GM19455 (cell line): ENCODE measurements around the gene ENKUR.
A peak's percentile ranks its signal among the peaks of the same experiment; 100 is the strongest.
"Not testable (repeated sequence)": the region's sequence is repeated elsewhere in the genome, so short reads cannot be mapped to it uniquely, and the experiment has no call there.

Experiments
- ATAC-seq: cut with Tn5 transposase; IDR thresholded peaks from one replicate; pipeline ENCODE4 v1.9.1; 2021; ENCODE audit not compliant: unreplicated experiment

Gene ENKUR

GRCh38 chr10:24979685-24980084 is 36.3 kb downstream of the ENKUR start:
- no peak for ATAC-seq

- ATAC-seq, result no peak
These were observed 41.0 kb downstream of the ENKUR start for GRCh38 chr10:24974976-24975375.

GRCh38 chr10:24973163-24973562 is 42.8 kb downstream of the ENKUR start:
- ATAC-seq, result no peak

GRCh38 chr10:24971374-24971773 is 44.6 kb downstream of the ENKUR start:
- ATAC-seq, result no peak

- no peak for ATAC-seq
These were observed 46.1 kb downstream of the ENKUR start for GRCh38 chr10:24969841-24970281.

- not testable (repeated sequence) for ATAC-seq
These were observed 47.0 kb downstream of the ENKUR start for GRCh38 chr10:24968951-24969350.

GRCh38 chr10:24968349-24968748 is 47.6 kb downstream of the ENKUR start:
- ATAC-seq, result no peak

GRCh38 chr10:24966962-24967481 is 48.9 kb downstream of the ENKUR start:
- ATAC-seq, result no peak

GRCh38 chr10:24965051-24965450 is 50.9 kb downstream of the ENKUR start:
- ATAC-seq, result no peak

GRCh38 chr10:24963521-24964041 is 52.4 kb downstream of the ENKUR start:
- no peak for ATAC-seq

- ATAC-seq, result no peak
These were observed 53.0 kb downstream of the ENKUR start for GRCh38 chr10:24962995-24963394.

- no peak for ATAC-seq
These were observed 54.4 kb downstream of the ENKUR start for GRCh38 chr10:24961582-24961981.

GRCh38 chr10:24959382-24959730 is 56.6 kb downstream of the ENKUR start:
- ATAC-seq, result no peak

GRCh38 chr10:24958721-24959381 is 57.1 kb downstream of the ENKUR start:
- no peak for ATAC-seq

- ATAC-seq, result no peak
These were observed 57.8 kb downstream of the ENKUR start for GRCh38 chr10:24958091-24958720.

- not testable (repeated sequence) for ATAC-seq
These were observed 58.3 kb downstream of the ENKUR start for GRCh38 chr10:24957624-24958051.

- no peak for ATAC-seq
These were observed 62.3 kb downstream of the ENKUR start for GRCh38 chr10:24953675-24954074.

GRCh38 chr10:24952707-24953645 is 63.0 kb downstream of the ENKUR start:
- peak; percentile 70 for ATAC-seq

- peak; percentile 45 for ATAC-seq
These were observed 63.7 kb downstream of the ENKUR start, which contains the start of gene PRTFDC1 for GRCh38 chr10:24952143-24952706. Gene PRTFDC1, minus strand, starts transcription at chr10:24952606. Its CDS starts 31 bp downstream, at chr10:24952575.

GRCh38 chr10:24951201-24952142 is 64.5 kb downstream of the ENKUR start:
- ATAC-seq, result no peak
